HG02981 (cell line): ENCODE data around the gene DNAH8.

ENCODE experiments used
- ATAC-seq: cut with Tn5 transposase; IDR thresholded peaks from one replicate; pipeline ENCODE4 v1.9.1; 2021; ENCODE audit warnings: mild to moderate bottlenecking, moderate library complexity; ENCODE audit not compliant: unreplicated experiment

DNAH8 gene

DNA sequence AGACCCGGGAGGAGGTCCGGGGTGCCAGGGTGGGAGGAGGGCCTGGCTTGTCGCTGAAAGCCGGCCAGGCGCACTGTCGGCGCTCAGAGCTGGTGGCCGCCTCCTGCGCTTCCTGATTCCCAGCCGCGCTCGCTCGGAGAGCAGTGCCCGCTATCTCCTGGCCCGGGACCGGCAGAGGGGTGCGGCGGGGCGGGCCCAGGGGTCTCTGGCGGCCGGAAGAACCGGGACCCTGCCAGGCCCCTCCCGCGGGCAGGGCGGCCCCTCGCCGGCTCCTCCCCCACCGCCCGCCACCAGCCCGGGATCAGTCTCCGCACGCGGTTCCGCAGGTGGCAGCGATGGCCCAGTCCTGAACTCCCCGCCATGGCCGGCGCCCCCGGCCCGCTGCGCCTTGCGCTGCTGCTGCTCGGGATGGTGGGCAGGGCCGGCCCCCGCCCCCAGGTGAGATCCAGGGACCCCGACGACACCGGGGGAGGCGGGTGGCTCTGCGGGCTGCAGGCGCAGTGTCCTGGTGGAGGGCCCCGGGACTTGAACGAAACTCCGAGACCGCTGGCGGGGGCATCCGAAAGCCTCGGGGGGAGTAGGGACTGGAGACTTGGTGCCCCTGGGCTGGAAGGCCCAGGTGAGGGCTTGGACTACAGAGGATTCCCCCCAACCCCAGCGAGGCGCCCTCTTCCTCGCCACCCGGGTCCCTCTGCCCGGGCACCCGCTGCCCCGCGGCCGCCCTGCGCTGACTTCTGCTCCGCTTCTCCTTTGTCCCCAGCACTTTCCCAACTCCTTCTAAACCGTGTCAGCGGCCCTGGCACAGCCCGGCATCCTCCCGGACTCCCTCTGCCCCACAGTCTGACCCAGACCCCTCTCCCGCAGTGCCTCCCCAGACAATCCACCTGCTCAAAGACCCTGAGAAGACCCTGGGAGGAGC lies 333.6 kb downstream of the DNAH8 start, which contains the start of gene GLP1R:
Gene GLP1R (plus strand): TSS at position 301 of the 919 bp plus-strand sequence. CDS start 60 bp downstream, at position 361.
- no peak for ATAC-seq

DNA sequence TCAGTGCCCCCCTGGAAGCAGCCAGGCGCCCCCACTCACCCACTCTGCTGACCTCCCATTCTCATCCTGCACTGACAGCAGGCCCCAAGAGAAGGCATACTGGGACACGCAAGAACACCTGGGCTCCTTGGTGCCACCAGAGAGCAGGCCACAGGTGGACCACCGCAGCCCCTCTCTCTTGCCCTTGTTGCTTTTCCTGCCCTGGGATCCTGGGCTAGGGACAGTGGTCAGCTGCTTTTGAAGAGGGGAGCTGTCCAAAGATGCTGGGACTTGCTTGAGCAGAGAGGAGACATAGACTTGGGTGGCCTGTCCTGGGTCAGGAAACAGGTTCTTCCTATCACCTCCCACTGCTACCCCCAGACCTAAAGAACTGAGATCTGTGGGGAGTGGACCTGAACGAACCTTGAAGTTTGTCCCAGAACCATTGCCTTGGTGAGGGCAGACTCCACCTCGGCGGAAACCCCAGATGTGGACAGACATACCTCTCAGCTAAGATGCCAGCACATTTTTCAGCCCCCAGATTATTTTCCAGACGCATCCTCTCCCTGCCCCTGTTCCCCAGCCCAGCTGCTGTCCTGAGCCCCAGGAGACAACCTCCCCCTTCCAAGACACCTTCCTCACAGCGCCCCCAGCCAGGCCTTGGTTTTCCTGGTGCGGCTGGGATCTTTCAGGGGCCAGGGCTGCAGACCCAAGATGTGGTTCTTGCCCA lies 334.6 kb downstream of the DNAH8 start:
- ATAC-seq: no peak

DNA sequence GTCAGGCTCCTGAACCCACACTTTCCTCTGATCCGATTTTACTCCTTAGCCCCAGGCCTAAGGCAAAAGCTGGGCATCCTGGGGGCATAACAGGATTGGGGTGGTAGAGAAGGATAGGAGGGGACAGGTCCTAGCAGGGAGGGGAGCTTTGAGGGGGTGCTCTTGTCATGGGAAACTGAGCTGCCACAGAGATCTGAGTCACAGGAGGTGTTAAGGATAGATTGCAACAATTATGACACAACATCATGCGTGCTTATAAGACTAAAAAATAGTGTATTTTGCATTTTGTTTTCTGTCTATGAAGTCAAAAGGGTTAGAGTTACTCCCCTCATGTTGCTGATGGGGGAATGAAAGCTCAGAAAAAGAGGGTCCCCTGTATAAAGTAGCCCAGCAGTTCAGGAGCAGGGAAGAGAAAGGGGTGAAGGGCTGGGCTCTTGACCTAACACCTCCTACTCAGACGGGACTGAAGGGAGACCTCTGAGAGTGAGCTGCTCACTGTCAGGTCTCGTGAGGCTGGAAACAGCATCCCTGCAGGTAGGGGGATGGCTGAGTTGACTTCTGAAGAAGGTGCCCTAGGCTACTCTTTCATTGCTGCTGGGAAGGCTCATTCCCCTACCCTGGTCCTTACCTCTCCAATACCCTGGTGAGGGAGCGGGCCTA lies 335.5 kb downstream of the DNAH8 start:
- no peak for ATAC-seq

DNA sequence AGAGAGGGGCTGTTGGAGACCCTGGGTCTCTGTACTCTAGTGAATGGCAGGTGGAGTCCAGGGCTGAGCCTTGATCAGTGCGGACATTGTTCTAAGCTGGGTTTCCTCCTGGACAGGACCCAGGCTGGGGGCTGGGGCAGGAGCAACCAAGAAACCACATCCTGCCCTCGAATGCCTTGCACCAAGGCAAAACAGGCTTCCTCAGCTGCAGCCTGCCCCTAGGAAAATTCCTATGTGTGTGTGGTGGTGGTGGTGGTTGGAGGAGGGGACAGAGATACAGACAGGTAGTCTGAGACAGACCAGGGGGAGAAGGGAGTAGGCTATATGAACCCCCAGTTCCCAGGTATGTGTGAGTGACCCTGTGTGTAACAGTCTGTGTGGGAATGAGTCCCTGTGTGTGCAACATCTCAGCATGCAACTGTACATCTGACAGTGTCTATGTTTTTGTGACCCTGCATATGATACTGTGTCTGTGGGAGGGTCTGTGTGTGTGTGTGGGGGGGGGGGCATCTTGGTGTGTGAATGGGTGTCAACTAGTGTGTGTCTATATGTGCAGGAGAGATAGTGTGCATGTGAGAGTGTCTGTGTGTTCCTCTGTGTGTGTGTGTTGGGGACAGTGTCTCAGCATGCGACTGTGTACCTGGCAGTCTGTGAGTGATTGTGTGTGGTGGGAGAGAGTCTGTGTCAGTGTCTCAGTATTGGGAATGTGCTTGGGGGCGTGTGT lies 336.4 kb downstream of the DNAH8 start:
- ATAC-seq: no peak

DNA sequence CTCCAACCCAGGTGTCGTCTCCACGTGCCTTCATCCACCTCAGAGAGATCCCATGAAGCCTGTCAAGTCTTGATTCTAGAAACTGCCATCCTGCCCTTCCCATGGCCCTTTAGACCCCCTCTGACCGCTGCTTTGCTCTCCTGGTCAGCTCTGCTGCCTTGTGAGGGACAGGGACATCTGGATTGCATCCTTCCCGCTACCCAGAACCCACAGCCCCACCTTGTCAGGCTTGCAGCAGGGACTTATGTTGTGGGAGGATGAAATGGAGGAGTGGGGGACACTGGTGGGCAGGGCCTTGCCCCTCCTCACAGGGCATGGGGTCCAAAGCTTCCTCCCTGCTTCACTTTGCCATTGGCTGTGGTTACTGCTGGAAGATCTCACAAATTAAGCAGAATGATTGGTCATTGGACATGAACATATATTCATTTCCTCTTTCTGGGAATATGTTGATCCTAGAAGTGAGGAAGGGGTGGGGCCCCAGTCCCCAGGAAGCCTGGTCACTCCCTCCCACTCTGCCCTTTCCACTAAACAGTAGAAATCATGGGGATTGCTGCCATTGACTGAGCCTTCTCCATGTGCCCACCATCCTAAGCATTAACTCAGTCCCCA lies 338.0 kb downstream of the DNAH8 start:
- ATAC-seq: no peak

DNA sequence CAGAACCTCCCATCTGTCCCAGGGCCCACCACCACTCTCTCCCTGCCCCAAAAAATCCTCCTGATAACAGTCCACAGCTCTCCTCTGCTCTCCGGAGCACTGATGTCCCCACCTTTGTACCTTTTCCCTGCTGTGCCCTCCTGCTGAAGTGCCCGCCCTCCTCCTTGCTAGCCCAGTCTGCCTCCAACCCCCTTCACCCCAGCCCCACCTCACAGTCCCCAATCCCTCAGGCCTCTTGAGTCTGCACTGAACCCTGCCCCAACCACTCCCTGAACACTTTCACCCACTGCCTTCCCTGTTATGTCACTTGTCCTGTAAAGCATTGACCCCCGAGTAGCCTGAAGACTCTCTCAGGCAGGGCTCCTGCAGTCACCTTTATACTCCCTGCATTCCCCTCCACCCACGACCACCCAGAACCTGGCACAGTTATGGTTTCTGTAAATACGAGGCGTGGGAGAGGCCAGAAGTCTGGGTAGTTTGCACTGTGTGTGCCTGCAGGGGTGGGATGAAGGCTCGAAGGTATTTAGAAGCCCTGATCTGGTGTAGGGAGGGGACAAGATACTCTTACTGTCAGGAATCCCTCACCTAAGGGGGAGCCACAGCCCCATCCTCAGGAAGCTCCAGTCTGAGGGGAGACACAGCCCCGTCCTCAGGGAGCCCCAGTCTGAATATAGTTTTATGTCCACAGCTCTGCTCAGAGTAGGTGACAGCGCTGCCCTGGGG lies 338.9 kb downstream of the DNAH8 start:
- ATAC-seq: no peak

DNA sequence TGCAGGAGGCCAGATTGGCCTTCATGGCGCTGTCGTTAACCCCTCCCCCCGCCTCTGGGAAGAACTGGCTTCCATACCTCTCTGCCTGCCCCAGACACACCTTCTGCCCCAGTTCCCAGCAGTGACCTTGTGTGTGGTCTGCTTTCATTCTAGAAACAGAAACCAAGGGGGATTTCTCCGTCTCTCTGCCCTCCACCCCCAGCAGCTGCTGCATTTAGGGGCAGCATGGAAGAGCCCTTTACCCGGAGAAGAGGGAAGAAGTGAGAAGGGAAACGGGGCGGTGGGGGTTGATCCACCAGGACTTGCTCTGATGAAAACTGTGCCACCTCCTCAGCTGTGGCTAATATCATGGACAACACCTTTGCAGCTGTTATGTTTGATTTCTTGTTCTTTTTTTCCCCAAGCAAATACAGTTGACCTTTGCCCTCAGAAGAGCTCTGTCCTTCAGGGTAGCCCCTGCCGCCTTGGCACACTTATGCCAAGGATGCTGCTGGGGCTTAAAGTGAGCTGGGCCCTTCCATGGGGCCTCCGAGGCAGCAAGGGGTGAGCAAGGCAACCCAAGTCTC lies 339.5 kb downstream of the DNAH8 start:
- no peak for ATAC-seq

DNA sequence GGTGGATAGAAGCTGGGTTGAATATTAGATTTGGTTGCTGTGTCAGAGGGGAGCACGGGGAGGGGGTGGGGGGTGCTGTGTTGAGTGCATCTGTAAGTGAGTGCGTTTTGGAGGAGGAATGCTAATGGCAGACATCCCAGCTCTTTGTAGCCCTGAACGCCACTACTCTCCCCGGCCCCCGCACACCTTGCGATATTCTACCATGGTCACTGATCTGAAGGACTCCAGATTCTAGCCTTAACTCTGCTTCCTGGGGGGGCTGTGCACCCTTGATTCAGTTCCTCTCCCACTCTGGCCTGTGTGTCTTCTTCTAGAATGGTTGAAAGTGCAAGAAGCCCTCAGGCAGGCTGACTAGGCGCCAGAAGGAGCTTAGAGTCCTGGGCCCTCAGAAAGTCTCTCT lies 340.6 kb downstream of the DNAH8 start:
- ATAC-seq: no peak

DNA sequence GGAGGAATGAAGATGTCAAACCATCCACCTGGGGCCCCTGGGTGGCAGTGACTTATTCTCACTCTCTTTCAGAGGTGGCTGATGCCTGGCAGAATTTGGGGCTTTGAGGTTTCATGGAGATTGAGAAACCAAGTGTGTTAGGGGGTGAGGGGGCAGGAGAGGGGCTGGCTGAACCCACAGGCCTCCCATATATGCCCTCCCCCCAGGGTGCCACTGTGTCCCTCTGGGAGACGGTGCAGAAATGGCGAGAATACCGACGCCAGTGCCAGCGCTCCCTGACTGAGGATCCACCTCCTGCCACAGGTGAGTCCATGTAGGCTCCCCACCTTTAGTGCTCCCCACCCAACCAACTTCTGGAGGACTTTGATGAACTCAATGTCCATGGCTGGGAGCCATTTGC lies 341.1 kb downstream of the DNAH8 start:
- ATAC-seq: no peak

DNA sequence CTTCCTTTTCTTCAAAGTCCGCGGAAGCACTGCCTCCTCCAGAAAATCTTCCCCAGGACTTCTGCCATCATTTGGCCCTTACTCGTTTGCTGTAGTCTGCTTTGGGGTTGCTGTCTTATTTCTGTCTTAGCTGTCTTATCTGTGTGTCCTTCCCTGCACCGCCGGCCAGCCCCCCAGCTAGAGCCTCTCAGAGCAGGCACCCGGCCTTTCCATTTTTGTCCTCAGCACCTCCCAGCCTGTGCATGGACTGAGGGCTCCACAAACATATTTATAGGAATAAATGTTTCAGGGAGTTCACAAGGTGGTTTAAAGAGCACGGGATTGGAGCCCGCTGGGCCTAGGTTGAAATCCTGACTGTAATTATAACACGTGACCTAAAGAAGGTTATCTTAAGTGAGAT lies 341.6 kb downstream of the DNAH8 start:
- ATAC-seq: no peak

DNA sequence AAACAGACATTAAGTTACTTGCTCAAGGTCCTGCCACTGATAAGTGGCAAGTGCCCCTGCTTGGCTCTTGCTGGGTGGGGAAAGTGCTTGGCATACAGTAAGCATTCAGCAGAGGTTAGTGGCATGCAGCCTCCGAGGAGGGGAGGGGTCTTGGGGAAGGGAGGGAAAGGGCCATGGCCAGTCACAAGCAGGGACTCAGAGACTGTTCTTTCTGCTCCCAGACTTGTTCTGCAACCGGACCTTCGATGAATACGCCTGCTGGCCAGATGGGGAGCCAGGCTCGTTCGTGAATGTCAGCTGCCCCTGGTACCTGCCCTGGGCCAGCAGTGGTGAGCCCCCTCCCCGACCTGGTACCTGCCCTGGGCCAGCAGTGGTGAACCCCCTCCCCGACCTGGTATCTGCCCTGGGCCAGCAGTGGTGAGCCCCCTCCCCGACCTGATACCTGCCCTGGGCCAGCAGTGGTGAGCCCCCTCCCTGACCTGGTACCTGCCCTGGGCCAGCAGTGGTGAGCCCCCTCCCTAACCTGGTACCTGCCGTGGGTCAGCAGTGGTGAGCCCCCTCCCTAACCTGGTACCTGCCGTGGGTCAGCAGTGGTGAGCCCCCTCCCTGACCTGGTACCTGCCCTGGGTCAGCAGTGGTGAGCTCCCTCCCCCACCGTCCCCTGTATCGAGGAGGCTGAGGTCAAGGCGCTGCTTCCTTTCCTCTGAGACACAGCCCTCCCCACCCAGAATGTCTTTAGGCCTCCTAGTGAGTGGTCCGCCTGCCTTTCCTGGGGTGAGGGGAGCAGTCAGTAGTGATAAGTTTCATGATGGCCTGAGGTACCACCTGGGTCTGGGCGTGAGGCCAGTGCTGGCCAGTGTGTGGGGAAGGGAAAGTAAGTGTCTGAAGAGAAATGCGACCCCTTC lies 342.4 kb downstream of the DNAH8 start:
- ATAC-seq: no peak

DNA sequence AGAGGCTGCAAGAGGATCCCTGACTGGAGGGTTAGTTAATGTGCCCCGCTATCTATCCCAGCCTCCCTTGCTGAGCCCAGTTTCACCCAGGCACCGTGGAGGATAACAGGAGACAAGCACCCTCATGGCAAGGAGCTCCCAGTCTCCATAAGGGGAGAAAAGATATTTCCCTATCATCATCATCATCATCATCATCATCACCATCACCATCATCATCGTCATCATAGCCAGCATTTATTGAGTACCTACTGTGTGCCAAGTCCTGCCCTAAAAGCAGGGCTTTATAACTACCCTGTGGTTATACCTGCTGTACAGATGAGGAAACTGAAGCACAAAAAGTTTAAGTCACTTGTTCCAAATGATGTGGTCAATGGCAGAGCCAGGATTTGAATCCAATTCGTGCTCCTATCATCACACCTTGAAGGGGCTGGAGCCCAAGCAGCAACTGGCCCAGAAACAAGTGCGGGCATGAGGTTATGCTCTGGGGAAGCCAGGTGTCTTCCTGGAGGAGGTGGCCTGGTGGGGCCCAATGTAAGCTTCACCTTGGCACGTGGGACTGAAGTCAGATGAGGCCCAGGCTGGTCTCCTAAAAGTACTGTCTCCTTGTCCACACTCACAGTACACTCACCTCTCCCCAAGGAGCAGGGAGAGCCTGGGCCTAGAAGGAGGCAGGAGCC lies 343.5 kb downstream of the DNAH8 start:
- ATAC-seq: no peak

DNA sequence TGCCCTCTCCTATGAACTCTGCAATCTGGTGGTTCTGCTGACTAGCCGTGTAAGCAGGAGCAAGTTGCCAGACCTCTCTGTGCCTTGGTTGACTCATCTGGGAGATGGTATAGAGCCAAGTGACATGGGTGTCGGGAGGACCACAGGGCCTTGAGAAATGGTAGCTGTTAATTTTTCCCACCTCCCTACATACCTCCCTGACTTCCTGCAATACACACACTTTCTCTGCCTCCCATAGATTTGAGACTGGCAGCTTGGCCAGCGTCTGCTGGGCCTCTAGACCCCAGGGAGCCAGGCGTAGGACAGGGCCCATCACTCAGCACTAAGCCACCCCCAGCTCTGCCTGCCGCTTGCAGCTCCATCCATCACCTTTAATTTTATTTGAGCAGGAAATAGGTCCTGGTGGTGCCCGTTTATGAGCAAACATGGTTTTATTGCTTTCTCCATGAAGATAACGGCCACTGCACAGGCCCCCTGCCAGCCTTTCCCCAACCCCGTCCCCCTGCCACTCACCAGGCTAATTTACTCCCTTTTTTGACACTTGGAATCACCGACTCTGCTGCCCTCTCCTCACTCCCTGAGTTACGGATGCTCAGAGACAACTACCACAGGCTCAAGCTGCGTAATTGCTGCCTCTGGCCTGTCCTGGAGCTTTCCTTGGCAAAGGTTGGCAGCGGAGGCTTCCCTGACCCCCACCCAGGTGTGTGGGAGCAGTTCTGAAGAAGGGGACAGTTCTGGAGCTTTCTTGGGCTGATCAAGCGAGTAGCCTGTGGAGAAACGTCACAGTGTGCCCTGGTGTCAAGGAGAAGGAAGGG lies 344.6 kb downstream of the DNAH8 start:
- no peak for ATAC-seq

DNA sequence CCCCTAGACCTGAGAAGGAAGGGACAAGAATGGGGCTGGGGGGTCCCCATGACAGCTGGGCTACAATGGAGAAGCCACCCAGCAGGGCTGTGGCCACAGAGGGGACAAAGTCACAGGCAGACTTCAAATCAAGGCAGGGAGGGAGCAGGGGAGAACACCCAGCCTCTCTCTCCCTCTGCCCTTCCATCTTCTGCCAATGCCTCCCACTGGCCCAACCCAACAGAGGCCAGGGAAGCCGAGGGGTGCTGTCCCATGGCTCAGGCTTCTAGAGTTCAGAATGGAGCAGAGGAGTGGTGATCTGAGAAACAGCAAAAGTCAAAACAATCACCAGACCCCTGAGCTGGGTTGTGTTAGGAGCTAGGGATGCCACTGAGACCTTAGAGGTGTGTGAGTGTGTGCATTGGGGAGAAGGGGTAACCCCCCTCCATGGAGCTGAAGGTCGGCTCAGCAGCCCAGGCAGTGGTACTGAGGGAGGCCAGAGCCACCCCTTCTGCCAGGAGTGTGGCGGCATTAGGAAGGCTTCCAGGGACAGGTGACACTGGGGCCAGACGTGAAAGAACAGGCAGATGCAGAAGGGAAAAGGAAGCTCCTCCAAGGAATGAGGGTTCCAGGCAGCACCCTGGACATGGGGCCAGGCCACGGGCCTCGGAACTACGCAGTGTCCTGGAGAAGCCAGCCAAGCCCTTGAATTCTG lies 345.5 kb downstream of the DNAH8 start:
- no peak for ATAC-seq

DNA sequence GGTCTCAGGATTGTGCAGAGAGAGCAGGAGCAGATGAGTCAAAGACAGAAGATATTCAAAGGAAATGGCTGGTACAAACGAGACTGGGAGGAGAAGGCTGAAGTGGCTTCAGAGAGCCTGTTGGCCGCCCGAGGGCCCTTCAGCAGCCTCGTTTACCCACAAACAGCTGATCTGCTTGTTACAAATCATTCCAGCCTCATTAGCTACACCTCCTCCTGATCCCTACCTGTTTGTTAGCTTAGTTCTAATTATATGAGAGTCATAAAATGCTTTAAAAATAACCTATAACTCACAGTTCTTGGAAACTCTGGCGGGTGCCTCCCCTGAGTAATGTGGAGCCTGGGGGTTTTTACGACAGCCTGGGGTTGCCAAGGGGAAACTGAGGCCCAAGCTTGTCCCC lies 346.1 kb downstream of the DNAH8 start:
- ATAC-seq: no peak

DNA sequence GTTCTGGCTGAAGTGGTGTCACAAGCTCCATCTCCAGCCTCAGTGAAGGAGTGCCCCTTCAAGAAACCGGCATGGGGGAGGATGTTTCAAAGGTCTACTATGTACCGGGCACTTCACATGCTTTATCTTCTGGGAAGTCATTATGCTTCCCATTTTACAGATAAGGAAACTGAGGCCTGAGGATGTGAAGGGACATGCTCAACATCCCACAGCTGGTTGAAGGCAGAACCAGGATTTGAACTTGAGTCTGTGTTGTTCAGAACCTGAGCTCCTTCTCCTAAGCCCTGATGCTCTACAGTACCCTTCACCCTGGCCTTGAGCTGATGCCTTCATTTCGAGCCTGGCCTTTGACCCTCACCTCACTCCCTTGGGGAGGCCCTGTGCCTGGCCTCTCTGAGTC lies 346.5 kb downstream of the DNAH8 start:
- no peak for ATAC-seq
